HTR-8/SVneo (cell line): Measurements from ENCODE around the gene RTN4R.
A peak's percentile ranks its signal among the peaks of the same experiment; 100 is the strongest.

Experiments
- DNase-seq: peaks from one replicate; pipeline ENCODE4 v3.0.0; 2011; ENCODE audit warnings: low spot score, mixed read lengths; ENCODE audit not compliant: insufficient read length
- FAIRE-seq: peaks from 2 replicates; lab custom pipeline; 2011; peaks lifted over from hg19 to GRCh38; lab: Jason Lieb, UNC

The RTN4R gene

DNA sequence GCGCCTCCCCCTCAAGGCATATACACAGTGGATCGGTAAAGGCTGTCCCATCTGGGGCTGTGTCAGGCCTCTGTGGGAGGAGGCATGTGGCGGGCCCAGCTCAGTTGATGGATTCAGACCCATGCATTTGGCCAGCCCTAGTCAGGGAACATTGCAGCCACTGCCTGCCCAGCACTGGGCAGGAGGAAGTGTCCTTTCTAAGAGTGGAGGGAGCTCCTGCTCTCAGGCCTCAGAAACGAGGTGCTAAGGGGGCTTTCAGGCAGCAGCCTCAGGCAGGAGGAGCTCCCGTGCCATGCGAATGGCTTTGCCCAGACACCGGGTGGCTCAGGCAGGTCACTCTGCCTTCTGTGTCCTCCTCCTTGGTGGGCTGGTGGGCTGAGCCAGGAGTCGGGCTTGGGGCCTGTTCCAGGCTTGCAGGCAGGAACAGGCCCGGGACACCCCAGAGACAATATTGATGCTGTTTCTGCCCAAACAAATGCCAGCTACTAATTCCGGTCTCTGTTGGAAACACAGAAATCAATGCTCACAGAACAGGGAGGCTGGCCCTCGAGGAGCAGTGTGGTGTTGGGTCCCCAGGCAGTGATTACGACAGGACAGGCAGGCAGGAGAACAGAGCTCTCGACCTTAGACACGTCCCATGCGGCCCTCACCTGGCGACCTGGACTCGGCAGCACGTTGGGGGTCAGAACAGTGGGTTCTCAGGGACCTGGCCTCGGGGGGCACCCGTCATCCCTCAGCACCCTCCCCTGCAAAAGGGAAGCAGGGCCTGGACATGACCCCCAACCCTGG is 75.0 kb downstream of the RTN4R start:
- DNase-seq (no peak), FAIRE-seq (peak; percentile 13)

DNA sequence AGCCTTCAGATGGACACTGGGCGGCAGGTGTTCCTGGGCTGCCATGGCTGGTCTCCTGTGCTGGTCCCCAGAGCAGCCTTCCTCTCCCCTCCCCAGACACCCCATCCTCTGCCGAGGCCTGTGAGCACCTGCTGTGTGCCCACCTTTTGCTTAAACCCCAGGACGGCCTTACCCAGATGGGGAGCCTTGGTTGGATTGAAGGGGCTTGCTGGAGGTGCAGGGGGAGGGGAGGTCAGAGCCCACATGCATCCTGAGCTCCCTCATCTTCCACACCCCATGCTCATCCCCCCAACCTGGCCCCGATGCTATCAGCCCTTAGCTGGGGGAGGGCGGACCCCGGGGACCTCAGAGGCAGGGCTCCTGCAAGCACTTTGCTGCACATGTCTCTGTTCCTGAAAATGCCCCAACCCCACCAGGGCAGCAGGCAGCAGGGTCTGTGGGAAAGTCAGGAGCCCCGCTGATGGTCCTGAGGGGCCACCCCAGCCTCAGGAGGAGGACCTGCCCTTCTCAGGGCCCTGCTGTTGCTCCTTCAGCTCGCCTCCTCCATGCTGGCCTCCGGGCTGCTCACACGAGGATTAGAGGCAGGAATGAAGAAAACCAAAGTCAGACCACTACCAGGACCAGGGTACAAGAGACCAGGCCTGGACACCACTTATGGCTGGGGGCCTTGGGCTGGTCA is 75.7 kb downstream of the RTN4R start:
- DNase-seq: no peak
- no peak for FAIRE-seq

DNA sequence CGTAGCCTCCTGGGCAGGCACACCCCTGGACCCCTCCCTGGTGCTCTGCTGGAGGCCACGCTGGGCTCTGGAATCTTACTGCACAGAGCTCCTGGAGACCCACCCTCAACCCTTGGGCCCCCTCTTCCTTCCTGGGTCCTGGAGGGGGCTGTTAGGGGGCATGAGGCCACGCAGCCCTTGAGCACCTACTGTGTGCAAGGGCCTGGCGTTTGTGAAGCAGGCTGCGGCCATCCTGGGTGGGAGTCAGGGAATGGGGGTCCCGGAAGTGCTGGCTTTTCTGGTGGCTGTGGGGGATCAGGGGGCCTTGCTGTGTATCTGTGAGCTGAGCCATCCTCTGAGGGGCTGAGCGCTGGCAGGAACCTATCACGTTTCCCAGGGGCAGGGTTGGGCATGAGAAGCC is 76.3 kb downstream of the RTN4R start:
- FAIRE-seq (no peak), DNase-seq (no peak)
